Common myeloid progenitor, CD34-positive (primary cell): ENCODE measurements around the gene PLCH1.

Experiments used
- CTCF ChIA-PET: fragments of 350-600 bp; sonication (Branson Sonifier 250); formaldehyde crosslinking; loops from one replicate; lab custom pipeline; 2021; ENCODE audit warnings: antibody characterized with exemption; lab: Charles Lee
- POLR2A ChIA-PET: fragments of 350-600 bp; sonication (Branson Sonifier 250); formaldehyde crosslinking; loops from one replicate; lab custom pipeline; 2021; ENCODE audit warnings: antibody characterized with exemption; lab: Charles Lee
- DNase-seq, 3 donors: peaks; one replicate each; pipeline versions ENCODE4 v3.0.0 to v3.0.0-alpha.2; 2013
- H3K27ac ChIP-seq, 2 experiments: 1 replicate in 1 of 2; 2 replicates in 1 of 2; pipeline ENCODE4 v1.7.0; 2013; ENCODE audit warnings: inconsistent platforms in 2 of 2, low read length in 2 of 2, mild to moderate bottlenecking in 2 of 2, low read depth in 1 of 2, moderate library complexity in 1 of 2; ENCODE audit not compliant: severe bottlenecking in 2 of 2, insufficient read depth in 1 of 2, poor library complexity in 1 of 2
- H3K27me3 ChIP-seq, 5 experiments: replicated peaks in 2 of 5; 1 replicate in 3 of 5; 2 replicates in 2 of 5; pipeline versions ENCODE4 v1.6.1 to v1.7.0; 2013; ENCODE audit warnings: low read length in 4 of 5, mild to moderate bottlenecking in 2 of 5, moderate library complexity in 2 of 5, inconsistent platforms in 1 of 5; ENCODE audit not compliant: insufficient read depth in 5 of 5, control insufficient read depth in 4 of 5
- H3K36me3 ChIP-seq, 4 experiments: 1 replicate in 2 of 4; 2 replicates in 2 of 4; pipeline versions ENCODE4 v1.6.1 to v1.7.0; 2013; ENCODE audit warnings: low read length in 3 of 4, control low read depth in 1 of 4, mild to moderate bottlenecking in 1 of 4; ENCODE audit not compliant: control insufficient read depth in 4 of 4, insufficient read depth in 4 of 4
- H3K4me1 ChIP-seq, 4 experiments: 1 replicate in 3 of 4; 2 replicates in 1 of 4; pipeline versions ENCODE4 v1.6.1 to v1.7.1; 2013; ENCODE audit warnings: low read length in 3 of 4, mild to moderate bottlenecking in 3 of 4, control low read depth in 1 of 4, inconsistent platforms in 1 of 4, moderate library complexity in 1 of 4; ENCODE audit not compliant: control insufficient read depth in 4 of 4, insufficient read depth in 4 of 4; ENCODE audit errors: control extremely low read depth in 1 of 4
- H3K4me3 ChIP-seq, 7 experiments: 1 replicate in 4 of 7; 2 replicates in 3 of 7; pipeline versions ENCODE4 v1.5.1 to v1.7.0; 2013; ENCODE audit warnings: mild to moderate bottlenecking in 7 of 7, low read length in 6 of 7, moderate library complexity in 6 of 7, inconsistent platforms in 2 of 7, low read depth in 2 of 7, control low read depth in 1 of 7; ENCODE audit not compliant: insufficient read depth in 4 of 7, control insufficient read depth in 1 of 7; ENCODE audit errors: extremely low read depth in 1 of 7
- H3K9me3 ChIP-seq, 5 experiments: 1 replicate in 4 of 5; 2 replicates in 1 of 5; pipeline versions ENCODE4 v1.6.1 to v1.7.1; 2013; ENCODE audit warnings: low read length in 4 of 5, mild to moderate bottlenecking in 2 of 5, inconsistent platforms in 1 of 5, low read depth in 1 of 5, moderate library complexity in 1 of 5; ENCODE audit not compliant: control insufficient read depth in 4 of 5, insufficient read depth in 2 of 5; ENCODE audit errors: control extremely low read depth in 1 of 5
- WGBS: methylation state at CpG from one replicate; pipeline ENCODE4 v1.1.5; 2013; ENCODE audit not compliant: insufficient coverage; 5-methylcytosine and 5-hydroxymethylcytosine counted together

The PLCH1 gene

GRCh38 chr3:155602307-155602706 is 142.6 kb downstream of the PLCH1 start:
- CTCF ChIA-PET: no interaction called here
- Histone ChIP-seq H3K36me3 (no peaks in the 10 kb centered on the region), H3K27ac (peak overlapping the region in 1 of 2 experiments; percentile 39), H3K9me3 (no peaks in the 10 kb centered on the region), H3K27me3 (no peaks in the 10 kb centered on the region), H3K4me3 (no peak overlapping the region), H3K4me1 (peaks cover 0 to 6% (median 0%) of the 10 kb centered on the region in 4 experiments)
- DNase-seq: peak in 2 of 3 donors; percentile 19 to 35
- whole genome bisulfite sequencing: no CpG with 5 or more reads among the region's 2 CpGs
- POLR2A ChIA-PET: no interaction called here

DNA sequence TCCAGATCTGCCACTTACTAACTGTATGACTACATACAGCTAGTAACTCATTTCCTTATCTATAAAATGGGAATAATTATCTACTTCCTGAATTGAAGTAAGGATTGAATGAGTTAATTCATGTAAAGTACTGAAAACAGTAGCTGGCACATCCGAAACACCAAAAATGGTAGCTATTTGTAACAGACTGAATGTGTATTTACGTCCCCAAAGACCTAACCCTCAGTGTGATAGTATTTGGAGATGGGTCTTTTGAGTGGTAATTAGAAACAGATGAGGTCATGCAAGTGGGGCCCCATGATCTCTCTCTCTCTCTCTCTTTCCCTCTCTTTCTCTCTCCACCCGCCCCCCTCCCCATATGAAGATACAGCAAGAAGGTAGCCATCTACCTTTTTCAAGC is 146.2 kb downstream of the PLCH1 start:
- H3K27me3 ChIP-seq: no peaks in the 10 kb centered on the region
- DNase-seq: no peak
- ChIA-PET CTCF (interaction anchor here (1.2 kb wide), 1 partner anchor 11 kb away, joined by 3 read pairs; no protein-coding TSS in a partner anchor), POLR2A (no interaction called here)
- H3K4me1 ChIP-seq: peaks cover 0 to 6% (median 0%) of the 10 kb centered on the region in 4 experiments
- H3K4me3 ChIP-seq: no peak overlapping the region
- no peak overlapping the region for H3K27ac ChIP-seq
- H3K9me3 ChIP-seq: no peaks in the 10 kb centered on the region
- no peaks in the 10 kb centered on the region for H3K36me3 ChIP-seq
- WGBS: 100% methylated on average over 1 of the region's 3 CpGs

DNA sequence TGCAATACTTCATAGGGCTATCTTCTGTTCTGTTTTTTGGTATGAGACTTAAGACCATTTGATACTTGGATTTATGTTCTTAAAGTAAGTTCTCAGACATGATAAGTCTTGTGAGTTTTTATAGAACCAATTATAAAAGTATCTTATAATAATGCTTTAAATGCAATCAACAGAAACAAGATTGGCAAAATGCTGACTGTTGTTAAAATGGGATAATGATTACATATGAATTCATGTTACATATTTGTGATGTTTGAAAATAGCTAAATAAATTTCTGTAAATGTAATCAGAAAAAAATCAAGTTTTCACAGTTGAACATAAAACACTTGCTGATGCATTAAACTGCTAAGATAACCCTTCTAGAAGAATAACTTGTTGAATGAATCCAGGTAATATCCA is 148.3 kb downstream of the PLCH1 start:
- no peaks in the 10 kb centered on the region for H3K27me3 ChIP-seq
- peaks cover 0 to under 1% (median 0%) of the 10 kb centered on the region in 4 experiments for H3K4me1 ChIP-seq
- DNase-seq: no peak
- no peak overlapping the region for H3K27ac ChIP-seq
- H3K9me3 ChIP-seq: no peaks in the 10 kb centered on the region
- CTCF ChIA-PET: no interaction called here
- no peak overlapping the region for H3K4me3 ChIP-seq
- POLR2A ChIA-PET: no interaction called here
- H3K36me3 ChIP-seq: no peaks in the 10 kb centered on the region

- Histone ChIP-seq H3K36me3 (no peaks in the 10 kb centered on the region), H3K4me3 (no peak overlapping the region), H3K27me3 (no peaks in the 10 kb centered on the region), H3K9me3 (no peaks in the 10 kb centered on the region), H3K4me1 (no peaks in the 10 kb centered on the region), H3K27ac (no peak overlapping the region)
- POLR2A ChIA-PET: no interaction called here
- CTCF ChIA-PET: interaction anchor here (0.7 to 1.6 kb wide), 2 partner anchors 10 to 13 kb away, joined by 3 to 6 read pairs; no protein-coding TSS in a partner anchor
- DNase-seq: no peak
Observed at GRCh38 chr3:155595371-155595770, 149.5 kb downstream of the PLCH1 start.

- CTCF ChIA-PET: interaction anchor here (0.6 to 1.6 kb wide), 2 partner anchors 10 to 113 kb away, joined by 3 to 6 read pairs; no protein-coding TSS in a partner anchor
- Histone ChIP-seq H3K36me3 (no peaks in the 10 kb centered on the region), H3K27me3 (no peaks in the 10 kb centered on the region), H3K4me3 (no peak overlapping the region), H3K9me3 (no peaks in the 10 kb centered on the region), H3K27ac (no peak overlapping the region), H3K4me1 (no peaks in the 10 kb centered on the region)
- no peak for DNase-seq
- 91% methylated on average over 3 of the region's 4 CpGs for WGBS
- POLR2A ChIA-PET: no interaction called here
Observed at GRCh38 chr3:155594526-155595187, 150.2 kb downstream of the PLCH1 start.

DNA sequence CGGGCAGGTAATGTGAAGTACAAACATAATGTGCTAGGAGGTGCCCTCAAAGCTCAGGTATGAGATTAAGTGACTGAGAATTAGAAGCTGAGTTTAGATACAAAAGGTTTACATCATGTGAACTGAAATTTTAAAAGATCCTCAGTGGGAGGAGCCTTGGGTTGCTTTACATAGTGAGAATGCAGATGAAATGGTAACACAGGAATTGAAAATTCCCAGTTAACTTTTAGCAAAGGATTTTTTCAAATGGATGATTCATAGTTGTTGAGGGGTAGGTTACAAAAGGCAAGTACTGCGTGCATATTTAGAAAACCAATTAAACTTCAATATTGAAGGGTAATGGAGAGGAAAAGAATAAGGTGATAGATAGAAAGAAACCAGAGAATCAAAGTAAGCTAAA is 157.3 kb downstream of the PLCH1 start:
- 100% methylated on average over 1 of the region's 2 CpGs for WGBS
- no peak overlapping the region for H3K27ac ChIP-seq
- no peaks in the 10 kb centered on the region for H3K27me3 ChIP-seq
- CTCF ChIA-PET: no interaction called here
- no peaks in the 10 kb centered on the region for H3K36me3 ChIP-seq
- DNase-seq: no peak
- H3K4me3 ChIP-seq: no peak overlapping the region
- H3K9me3 ChIP-seq: no peaks in the 10 kb centered on the region
- POLR2A ChIA-PET: no interaction called here
- H3K4me1 ChIP-seq: no peaks in the 10 kb centered on the region

DNA sequence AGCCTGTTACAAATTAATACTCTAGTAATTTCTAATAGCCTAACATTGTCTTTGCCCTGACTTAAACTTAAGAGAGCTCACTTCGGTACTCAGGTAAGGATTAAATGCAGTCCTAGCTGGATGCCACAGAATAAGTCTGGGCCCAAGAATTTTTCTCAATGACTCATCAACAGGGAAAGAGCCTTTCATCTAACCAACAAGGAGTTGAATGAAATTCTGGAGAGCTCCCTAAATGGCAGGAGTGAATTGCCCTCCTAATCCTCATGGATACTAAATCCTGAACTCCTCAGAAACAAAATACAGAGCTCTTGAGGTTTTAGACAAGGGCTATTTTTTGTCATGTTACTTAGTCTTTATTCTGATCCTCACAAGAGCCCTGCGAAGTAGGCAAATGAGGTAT is 159.5 kb downstream of the PLCH1 start:
- no peak for DNase-seq
- no peaks in the 10 kb centered on the region for H3K9me3 ChIP-seq
- H3K36me3 ChIP-seq: no peaks in the 10 kb centered on the region
- 100% methylated on average over 2 of the region's 2 CpGs for WGBS
- H3K27ac ChIP-seq: no peak overlapping the region
- POLR2A ChIA-PET: no interaction called here
- CTCF ChIA-PET: interaction anchor here (1.5 kb wide), 1 partner anchor 9 kb away, joined by 6 read pairs; no protein-coding TSS in a partner anchor
- H3K4me1 ChIP-seq: no peaks in the 10 kb centered on the region
- no peak overlapping the region for H3K4me3 ChIP-seq
- no peaks in the 10 kb centered on the region for H3K27me3 ChIP-seq
